Middle frontal gyrus (tissue), 1 donor: ENCODE data around the gene MRPL10.

Source experiments
- DNase-seq: peaks from one replicate; pipeline ENCODE4 v3.0.0-alpha.2; 2015; ENCODE audit warnings: low spot score; ENCODE audit errors: extremely low spot score

MRPL10 gene

GRCh38 chr17:47840001-47840741 lies 8.8 kb upstream of the MRPL10 start:
- no peak for DNase-seq

GRCh38 chr17:47839071-47839470 lies 7.7 kb upstream of the MRPL10 start:
- DNase-seq: no peak

GRCh38 chr17:47838636-47839035 lies 7.3 kb upstream of the MRPL10 start:
- no peak for DNase-seq

- DNase-seq: no peak
Measured at GRCh38 chr17:47837401-47838039, 6.2 kb upstream of the MRPL10 start.

- DNase-seq: no peak
Measured at GRCh38 chr17:47836601-47837000, 5.3 kb upstream of the MRPL10 start.

- DNase-seq: no peak
Measured at GRCh38 chr17:47834756-47835155, 3.4 kb upstream of the MRPL10 start.

- DNase-seq: no peak
Measured at GRCh38 chr17:47831934-47832327, 590 bp upstream of the MRPL10 start.

GRCh38 chr17:47830396-47831002 lies 842 bp downstream of the MRPL10 start:
- no peak for DNase-seq

GRCh38 chr17:47829870-47830269 lies 1.5 kb downstream of the MRPL10 start:
- DNase-seq: no peak

- DNase-seq: no peak
Measured at GRCh38 chr17:47823519-47823918, 7.8 kb downstream of the MRPL10 start.

GRCh38 chr17:47822785-47823184 lies 8.6 kb downstream of the MRPL10 start:
- DNase-seq: no peak

GRCh38 chr17:47821424-47822391 lies 9.6 kb downstream of the MRPL10 start, which contains the start of gene OSBPL7:
Gene OSBPL7, minus strand, starts transcription at chr17:47821794. Its CDS starts 1,516 bp downstream, at chr17:47820278.
- DNase-seq: peak; percentile 33

GRCh38 chr17:47821031-47821423 lies 10.3 kb downstream of the MRPL10 start:
- no peak for DNase-seq

GRCh38 chr17:47820033-47820789 lies 11.1 kb downstream of the MRPL10 start:
- DNase-seq: no peak

- DNase-seq: no peak
Measured at GRCh38 chr17:47819475-47819874, 11.9 kb downstream of the MRPL10 start.

GRCh38 chr17:47818002-47818695 lies 13.2 kb downstream of the MRPL10 start:
- no peak for DNase-seq

GRCh38 chr17:47816947-47817346 lies 14.4 kb downstream of the MRPL10 start:
- DNase-seq: no peak

- DNase-seq: no peak
Measured at GRCh38 chr17:47816111-47816735, 15.1 kb downstream of the MRPL10 start.

- no peak for DNase-seq
Measured at GRCh38 chr17:47815106-47815918, 16.0 kb downstream of the MRPL10 start.
